NT2/D1 (cell line): ENCODE data around the gene ABHD11.

ENCODE experiments used
- SUZ12 ChIP-seq: IDR thresholded peaks from 2 replicates; pipeline ENCODE4 v1.6.1; 2011; ENCODE audit not compliant: insufficient read length, insufficient read depth; ENCODE audit errors: extremely low read depth
- ZNF274 ChIP-seq: IDR thresholded peaks from 2 replicates; pipeline ENCODE4 v1.6.1; 2011; ENCODE audit warnings: mild to moderate bottlenecking, low read depth, low read length

DNA sequence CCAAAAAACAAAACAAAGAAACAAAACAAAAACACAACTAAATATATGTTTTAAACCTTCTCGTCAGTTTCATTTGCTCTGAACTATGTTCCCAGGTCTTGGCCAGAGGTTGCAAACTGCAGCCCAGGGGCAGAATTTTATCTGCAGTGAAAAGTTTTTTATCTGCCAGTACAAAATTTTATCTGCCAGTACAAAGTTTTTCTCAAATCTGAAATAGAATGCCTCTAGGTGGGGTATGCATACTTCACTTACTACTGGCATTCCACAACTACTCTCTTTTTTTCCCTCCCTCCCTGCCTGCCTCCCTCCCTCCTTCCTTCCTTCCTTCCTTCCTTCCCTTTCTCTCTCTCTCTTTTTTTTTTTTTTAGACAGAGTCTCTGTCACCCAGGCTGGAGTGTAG is 40.9 kb upstream of the ABHD11 start:
- no peak for TF ChIP-seq SUZ12
- TF ChIP-seq ZNF274: no peak
